Measurements from ENCODE around the gene SBNO2.

SBNO2 gene

GRCh38 chr19:1068009-1069001 lies 105.8 kb downstream of the SBNO2 start:
- peak; percentile 61 for DNase-seq

GRCh38 chr19:1067341-1067957 lies 106.6 kb downstream of the SBNO2 start:
- DNase-seq: peak; percentile 84

DNA sequence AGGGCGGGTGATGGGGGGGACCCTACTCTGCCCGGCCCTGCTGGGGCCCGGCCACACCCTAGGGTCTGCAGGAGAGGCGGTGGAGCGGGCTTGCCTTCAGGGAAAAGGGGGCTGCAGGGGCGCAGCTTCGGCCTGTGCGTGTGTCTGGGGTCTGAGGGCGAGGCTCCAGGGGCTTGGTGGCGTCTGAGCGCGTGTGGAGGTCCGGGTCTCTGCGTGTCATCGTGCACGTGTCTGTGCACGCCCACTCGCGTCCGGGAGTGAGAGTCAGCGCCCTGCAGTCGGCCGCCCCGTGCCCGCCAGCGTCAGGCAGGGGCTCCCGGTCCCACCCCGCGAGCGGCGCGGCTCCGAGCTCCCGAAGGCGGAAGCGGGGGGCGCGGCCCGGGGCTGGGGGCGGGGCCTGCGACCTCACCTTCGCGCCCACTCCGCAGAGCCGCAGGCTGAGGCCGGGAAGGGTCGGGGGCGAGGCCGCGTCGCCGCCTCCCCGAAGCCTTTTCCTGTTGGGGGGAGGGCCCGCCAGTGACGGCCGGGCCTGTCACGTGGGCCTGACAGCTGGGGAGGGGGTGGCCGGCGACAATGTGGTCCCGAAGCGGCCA lies 107.2 kb downstream of the SBNO2 start, which contains the start of gene ARHGAP45:
Gene ARHGAP45, plus strand, starts transcription at position 420 of the 593 bp plus-strand sequence. CDS start 239 bp downstream, outside the sequence.
- peak; percentile 87 for DNase-seq

GRCh38 chr19:1066251-1066747 lies 107.8 kb downstream of the SBNO2 start:
- DNase-seq: no peak

DNA sequence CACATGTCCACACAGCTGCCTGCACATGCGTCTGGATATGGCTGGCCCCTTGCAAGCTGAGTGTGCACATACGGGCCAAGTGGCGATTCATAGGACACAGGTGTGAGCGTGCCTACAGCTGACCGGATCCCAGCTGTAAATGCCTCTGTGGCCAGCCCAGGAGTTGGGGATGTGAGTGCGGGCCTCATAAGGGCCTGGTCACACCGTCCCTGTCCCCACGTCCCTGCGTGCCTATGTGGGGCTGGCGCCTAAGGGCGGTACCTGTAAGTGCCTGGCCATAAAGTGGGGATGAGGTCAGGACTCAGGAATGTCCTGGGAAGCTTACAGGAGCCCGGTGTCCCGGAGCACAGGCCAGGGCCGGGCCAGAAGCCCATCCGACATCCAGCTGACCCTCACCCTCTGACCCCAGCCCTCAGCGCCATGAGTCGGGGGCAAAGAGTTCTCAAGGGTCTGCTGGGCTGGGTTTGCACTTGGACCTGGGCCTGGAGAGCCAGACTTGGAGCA lies 108.4 kb downstream of the SBNO2 start:
- DNase-seq: no peak

DNA sequence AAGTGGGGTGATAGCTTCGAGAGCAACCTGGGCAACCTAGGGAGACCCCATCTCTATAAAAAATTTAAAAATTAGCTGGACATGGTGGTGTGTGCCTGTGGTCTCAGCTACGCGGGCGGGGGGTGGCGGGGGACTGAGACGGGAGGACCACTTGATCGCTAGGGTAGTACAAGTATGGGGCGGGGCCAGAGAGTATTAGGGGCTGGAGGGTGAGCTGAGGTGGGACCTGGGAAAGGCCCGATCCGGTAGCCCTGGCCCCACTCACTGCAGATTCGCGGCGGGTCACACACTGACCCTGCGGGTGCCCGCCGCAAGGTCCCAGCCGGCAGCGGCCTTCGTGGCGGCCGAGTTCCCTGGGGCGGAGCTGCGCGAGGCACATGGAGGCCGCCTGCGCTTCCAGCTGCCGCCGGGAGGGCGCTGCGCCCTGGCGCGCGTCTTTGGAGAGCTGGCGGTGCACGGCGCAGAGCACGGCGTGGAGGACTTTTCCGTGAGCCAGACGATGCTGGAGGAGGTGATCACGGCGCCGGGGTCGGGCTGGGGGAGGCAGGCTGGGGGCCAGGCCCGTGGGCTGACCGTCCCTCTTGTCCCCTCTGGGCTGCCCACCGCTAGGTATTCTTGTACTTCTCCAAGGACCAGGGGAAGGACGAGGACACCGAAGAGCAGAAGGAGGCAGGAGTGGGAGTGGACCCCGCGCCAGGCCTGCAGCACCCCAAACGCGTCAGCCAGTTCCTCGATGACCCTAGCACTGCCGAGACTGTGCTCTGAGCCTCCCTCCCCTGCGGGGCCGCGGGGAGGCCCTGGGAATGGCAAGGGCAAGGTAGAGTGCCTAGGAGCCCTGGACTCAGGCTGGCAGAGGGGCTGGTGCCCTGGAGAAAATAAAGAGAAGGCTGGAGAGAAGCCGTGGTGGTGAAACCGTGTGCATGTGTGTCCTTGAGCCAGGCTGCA lies 109.1 kb downstream of the SBNO2 start:
- peak; percentile 63 for DNase-seq

DNA sequence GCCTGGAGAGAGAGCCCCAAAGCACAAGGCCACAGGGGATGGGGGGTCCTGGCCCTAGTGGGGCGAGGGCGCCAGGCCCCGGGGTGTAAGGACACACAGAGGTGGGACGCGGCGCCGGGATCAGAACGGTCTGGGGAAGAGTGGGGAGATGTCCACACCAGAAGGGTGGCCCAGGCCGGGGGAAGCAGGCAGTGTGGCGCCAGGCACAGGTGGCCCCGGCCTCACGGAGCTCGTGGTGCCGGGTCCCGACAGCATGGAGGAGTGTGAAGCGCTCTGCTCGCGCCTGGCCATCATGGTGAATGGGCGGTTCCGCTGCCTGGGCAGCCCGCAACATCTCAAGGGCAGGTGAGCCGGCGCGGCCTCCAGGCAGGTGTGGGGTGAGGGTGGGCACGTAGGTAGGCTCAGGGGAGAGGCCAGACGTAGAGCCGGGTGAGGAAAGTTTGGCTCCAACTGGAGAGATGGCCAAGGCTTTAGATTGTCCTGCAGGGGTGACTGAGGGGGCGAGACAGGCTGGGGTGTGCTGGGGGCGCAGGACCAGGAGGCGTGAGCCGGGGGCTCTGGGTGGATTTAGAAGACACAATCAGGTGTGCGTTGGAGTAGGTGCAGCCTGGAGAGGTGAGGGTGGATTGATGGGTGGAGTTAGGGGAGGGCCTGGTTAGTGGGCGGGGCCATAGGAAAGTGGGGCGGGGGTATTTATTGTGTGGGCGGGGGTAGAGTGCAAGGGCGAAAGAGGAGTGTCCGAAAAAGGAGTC lies 110.0 kb downstream of the SBNO2 start:
- DNase-seq: no peak

- peak; percentile 68 for DNase-seq
Measured at GRCh38 chr19:1063030-1063908, 110.8 kb downstream of the SBNO2 start.

DNA sequence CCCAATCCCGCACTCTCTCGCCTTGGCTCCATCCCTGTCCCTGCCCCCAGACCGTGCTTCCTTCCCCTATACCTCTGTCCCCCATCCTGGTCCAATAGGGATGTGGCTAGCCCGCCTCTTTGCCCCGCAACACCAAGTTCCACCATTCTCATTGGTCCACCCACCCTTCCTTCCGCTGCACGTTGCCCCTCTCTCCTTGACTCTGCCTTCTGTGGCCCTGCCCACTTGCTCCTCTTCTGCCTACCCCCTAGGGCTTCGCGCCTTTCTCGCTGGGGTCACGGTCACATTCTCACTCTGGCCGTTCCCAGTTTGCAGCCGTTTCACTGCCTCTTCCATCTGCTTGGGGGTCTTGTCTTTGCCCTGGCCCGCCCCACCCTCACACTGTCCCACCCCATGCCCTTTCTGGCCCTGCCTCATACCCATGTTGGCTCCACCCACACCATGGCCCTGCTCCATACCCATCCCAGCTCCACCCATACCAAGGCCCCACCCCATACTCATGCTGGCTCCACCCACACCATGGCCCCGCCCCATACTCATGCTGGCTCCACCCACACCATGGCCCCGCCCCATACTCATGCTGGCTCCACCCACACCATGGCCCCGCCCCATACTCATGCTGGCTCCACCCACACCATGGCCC lies 111.6 kb downstream of the SBNO2 start:
- no peak for DNase-seq

DNA sequence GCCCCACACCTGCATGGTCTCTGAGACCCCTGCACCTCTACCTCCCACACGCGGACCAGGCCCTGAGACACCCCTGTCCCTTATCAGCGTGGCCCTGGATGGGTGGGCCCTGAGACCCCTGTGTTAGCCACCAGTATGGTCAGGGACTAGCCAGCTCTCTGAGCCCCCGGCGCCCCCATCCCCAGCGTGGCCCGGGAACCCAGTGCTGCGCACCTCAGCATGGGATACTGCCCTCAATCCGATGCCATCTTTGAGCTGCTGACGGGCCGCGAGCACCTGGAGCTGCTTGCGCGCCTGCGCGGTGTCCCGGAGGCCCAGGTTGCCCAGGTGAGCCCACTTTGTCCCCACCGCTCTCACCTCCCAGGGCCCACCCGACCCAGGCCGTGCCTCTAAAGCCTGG lies 112.1 kb downstream of the SBNO2 start:
- DNase-seq: no peak

DNA sequence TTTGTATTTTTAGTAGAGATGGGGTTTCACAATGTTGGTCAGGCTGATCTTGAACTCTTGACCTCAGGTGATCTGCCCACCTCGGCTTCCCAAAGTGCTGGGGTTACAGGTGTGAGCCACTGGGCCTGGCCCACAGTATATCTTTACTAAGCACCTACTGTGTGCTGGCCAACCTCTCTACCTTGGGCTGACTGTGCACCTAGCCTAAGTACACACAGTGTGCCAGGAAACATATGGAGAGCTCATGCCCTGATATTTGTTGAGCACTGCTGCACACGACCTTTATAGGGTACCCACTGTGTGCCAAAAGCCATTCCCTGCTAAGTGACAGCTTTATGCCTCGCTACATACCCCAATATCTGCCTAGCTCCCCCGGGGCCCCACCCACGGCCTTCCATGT lies 113.4 kb downstream of the SBNO2 start:
- no peak for DNase-seq

DNA sequence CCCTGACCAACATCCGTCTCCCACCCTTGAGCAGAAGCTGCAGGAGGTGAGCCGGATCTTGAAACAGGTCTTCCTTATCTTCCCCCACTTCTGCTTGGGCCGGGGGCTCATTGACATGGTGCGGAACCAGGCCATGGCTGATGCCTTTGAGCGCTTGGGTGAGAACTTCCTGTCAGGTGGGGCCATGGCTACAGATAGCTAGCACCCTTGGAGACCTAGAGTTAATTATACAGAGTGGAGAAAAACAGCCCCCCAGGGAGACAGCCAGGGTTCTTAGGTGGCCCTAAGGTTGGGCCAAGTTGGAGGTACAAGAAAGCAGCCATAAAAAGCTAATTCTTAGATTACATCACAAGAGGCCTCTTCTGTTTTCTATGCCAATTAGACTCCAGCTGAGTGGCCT lies 116.0 kb downstream of the SBNO2 start:
- no peak for DNase-seq

Data from central memory CD4-positive, alpha-beta T cell (primary cell).